ENCODE results near the gene BNC1.

GRCh38 chr15:83282776-83283137, 1.7 kb downstream of the BNC1 start:
- no peak for TF ChIP-seq ARNTL (CRISPR knock-in tag; IDR thresholded peaks at IDR 0.05; ENCODE audit: borderline replicate concordance, low read depth)
- TF ChIP-seq RARB (CRISPR knock-in tag; IDR thresholded peaks at IDR 0.05) = no peak
- no peak for TF ChIP-seq ZNF565 (CRISPR knock-in tag; conservative IDR thresholded peaks at IDR 0.05; ENCODE audit: low read depth)
- TF ChIP-seq ESRRG (CRISPR knock-in tag; IDR thresholded peaks at IDR 0.05) = no peak

Data from SK-N-SH treated with all-trans-retinoic acid at 6 μM for 48 hours (cell line).